ENCODE results near the gene MAP4K4. TPM values are rescaled to one million over a fixed set of nuclear protein-coding genes. Genes with fewer than 3 reads are reported as not detected.

The MAP4K4 gene
- total and polyA plus RNA-seq, 8 donors = 9.6 to 71.6 (median 23.8) TPM

- Histone ChIP-seq H3K36me3 (no peaks in the 10 kb centered on the region), H3K4me3 (no peak overlapping the region), H3K27me3 (no peaks in the 10 kb centered on the region), H3K27ac (no peak overlapping the region), H3K4me1 (peaks cover 10 to 17% (median 13%) of the 10 kb centered on the region in 4 donors), H3K9me3 (no peaks in the 10 kb centered on the region)
- no peak for DNase-seq
- intact Hi-C loops (cut with DNase I; ENCODE audit: low total_unique reads) = no loop called here
- 88 to 98% (median 94%) methylated on average over 6 of the region's 6 CpGs for WGBS, 5 donors
- TF ChIP-seq CTCF (IDR thresholded peaks at IDR 0.05) = no peak
- no peak for TF ChIP-seq POLR2AphosphoS5 (IDR thresholded peaks at IDR 0.05)
- no peak for TF ChIP-seq POLR2A (IDR thresholded peaks at IDR 0.05)
- TF ChIP-seq EP300 (IDR thresholded peaks at IDR 0.05) = no peak
These were observed 39.7 kb upstream of the MAP4K4 start for GRCh38 chr2:101657787-101658186.

GRCh38 chr2:101658387-101658786 is 39.1 kb upstream of the MAP4K4 start:
- peaks cover 10 to 17% (median 13%) of the 10 kb centered on the region in 4 donors for H3K4me1 ChIP-seq
- H3K9me3 ChIP-seq = no peaks in the 10 kb centered on the region
- no peaks in the 10 kb centered on the region for H3K27me3 ChIP-seq
- intact Hi-C loops (cut with DNase I; ENCODE audit: low total_unique reads) = no loop called here
- no peaks in the 10 kb centered on the region for H3K36me3 ChIP-seq
- H3K4me3 ChIP-seq = no peak overlapping the region
- no peak for DNase-seq
- no peak for TF ChIP-seq POLR2A (IDR thresholded peaks at IDR 0.05)
- no peak for TF ChIP-seq EP300 (IDR thresholded peaks at IDR 0.05)
- no peak for TF ChIP-seq POLR2AphosphoS5 (IDR thresholded peaks at IDR 0.05)
- TF ChIP-seq CTCF (IDR thresholded peaks at IDR 0.05) = no peak
- no peak overlapping the region for H3K27ac ChIP-seq

GRCh38 chr2:101665312-101665711 is 32.2 kb upstream of the MAP4K4 start:
- TF ChIP-seq POLR2AphosphoS5 (IDR thresholded peaks at IDR 0.05) = no peak
- DNase-seq = no peak
- Histone ChIP-seq H3K36me3 (no peaks in the 10 kb centered on the region), H3K9me3 (no peaks in the 10 kb centered on the region), H3K4me1 (no peaks in the 10 kb centered on the region), H3K27me3 (no peaks in the 10 kb centered on the region), H3K27ac (no peak overlapping the region), H3K4me3 (no peak overlapping the region)
- 84 to 89% (median 87%) methylated on average over 10 of the region's 10 CpGs for WGBS, 5 donors
- intact Hi-C loops (cut with DNase I; ENCODE audit: low total_unique reads) = no loop called here

- DNase-seq = no peak
- Histone ChIP-seq H3K27me3 (no peaks in the 10 kb centered on the region), H3K9me3 (peaks cover 0 to 10% (median 3%) of the 10 kb centered on the region in 4 donors), H3K36me3 (no peaks in the 10 kb centered on the region), H3K27ac (no peak overlapping the region), H3K4me1 (no peaks in the 10 kb centered on the region), H3K4me3 (no peak overlapping the region)
- TF ChIP-seq POLR2AphosphoS5 (IDR thresholded peaks at IDR 0.05) = no peak
- no peak for TF ChIP-seq EP300 (IDR thresholded peaks at IDR 0.05)
- no peak for TF ChIP-seq POLR2A (IDR thresholded peaks at IDR 0.05)
- TF ChIP-seq CTCF (IDR thresholded peaks at IDR 0.05) = no peak
- 76 to 100% (median 87%) methylated on average over 1 of the region's 1 CpG for WGBS, 5 donors
- intact Hi-C loops (cut with DNase I; ENCODE audit: low total_unique reads) = no loop called here
These were observed 29.7 kb upstream of the MAP4K4 start for GRCh38 chr2:101667823-101668222.

- Histone ChIP-seq H3K9me3 (peaks cover 0 to 10% (median 3%) of the 10 kb centered on the region in 4 donors), H3K36me3 (no peaks in the 10 kb centered on the region), H3K4me1 (no peaks in the 10 kb centered on the region), H3K4me3 (no peak overlapping the region), H3K27me3 (no peaks in the 10 kb centered on the region), H3K27ac (no peak overlapping the region)
- intact Hi-C loops (cut with DNase I; ENCODE audit: low total_unique reads) = no loop called here
- no peak for DNase-seq
- TF ChIP-seq POLR2A (IDR thresholded peaks at IDR 0.05) (no peak), CTCF (IDR thresholded peaks at IDR 0.05) (no peak), EP300 (IDR thresholded peaks at IDR 0.05) (no peak), POLR2AphosphoS5 (IDR thresholded peaks at IDR 0.05) (no peak)
- 39 to 64% (median 57%) methylated on average over 2 of the region's 2 CpGs for WGBS, 5 donors
These were observed 25.5 kb upstream of the MAP4K4 start for GRCh38 chr2:101672047-101672446.

Measured in stomach (tissue), 9 donors.